HG03521 (cell line): ENCODE data around the gene FAM81A.
A peak's percentile ranks its signal among the peaks of the same experiment; 100 is the strongest.
"Not testable (repeated sequence)": the region's sequence is repeated elsewhere in the genome, so short reads cannot be mapped to it uniquely, and the experiment has no call there.

ENCODE experiments used
- ATAC-seq: cut with Tn5 transposase; IDR thresholded peaks from one replicate; pipeline ENCODE4 v1.9.1; 2021; ENCODE audit warnings: mild to moderate bottlenecking, moderate library complexity; ENCODE audit not compliant: unreplicated experiment

The FAM81A gene

DNA sequence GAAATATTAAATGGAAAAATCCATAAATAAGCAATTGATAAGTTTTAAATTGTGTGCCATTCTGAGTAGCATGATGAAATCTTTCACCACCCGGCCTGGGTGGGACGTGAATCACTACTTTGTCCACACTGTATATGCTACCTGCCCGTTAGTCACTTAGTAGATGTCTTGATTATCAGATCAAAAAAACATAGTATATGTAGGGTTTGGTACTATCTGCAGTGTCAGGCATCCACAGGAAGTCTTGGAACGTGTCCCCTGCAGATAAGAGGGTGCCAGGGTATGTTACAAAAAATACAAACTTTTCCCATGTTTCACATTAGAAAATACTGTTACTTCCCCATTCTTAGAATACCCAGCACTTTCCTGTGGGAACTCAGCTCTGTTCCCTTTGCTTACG lies 35.2 kb downstream of the FAM81A start:
- ATAC-seq = no peak

DNA sequence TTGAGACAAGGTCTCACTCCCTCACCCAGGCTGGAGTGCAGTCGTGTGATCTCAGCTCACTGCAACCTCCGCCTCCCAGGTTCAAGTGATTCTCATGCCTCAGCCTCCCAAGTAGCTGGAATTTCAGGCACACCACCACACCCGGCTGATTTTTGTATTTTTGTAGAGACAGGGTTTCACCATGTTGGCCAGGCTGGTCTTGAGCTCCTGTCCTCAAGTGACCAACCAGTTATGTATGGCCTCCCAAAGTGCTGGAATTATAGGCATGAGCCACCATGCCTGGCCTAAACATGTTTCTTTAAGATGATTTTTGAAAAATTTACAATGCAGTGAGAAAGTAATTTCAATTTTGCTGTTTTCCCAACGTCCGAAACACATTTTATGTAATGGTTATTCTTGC lies 37.2 kb downstream of the FAM81A start:
- ATAC-seq = not testable (repeated sequence)

DNA sequence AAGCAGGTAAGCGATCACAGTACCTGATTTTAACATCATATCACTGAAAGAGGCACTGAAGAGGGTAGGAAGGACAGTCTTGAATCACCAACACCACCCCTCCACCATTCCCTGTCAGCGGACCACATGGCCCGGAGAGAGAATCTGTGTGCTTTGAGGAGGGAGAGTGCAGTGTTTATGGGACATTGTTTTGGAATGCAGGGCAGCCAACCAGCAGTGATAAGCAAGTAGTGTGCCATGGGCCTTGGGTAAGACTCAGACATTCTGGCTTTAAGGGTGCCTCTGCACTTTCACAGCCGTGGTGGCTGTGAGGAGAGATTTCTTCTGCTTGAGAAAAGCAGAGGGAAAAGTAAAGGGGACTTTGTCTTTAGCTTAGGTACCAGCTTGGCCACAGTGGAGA lies 46.4 kb downstream of the FAM81A start:
- ATAC-seq = no peak

DNA sequence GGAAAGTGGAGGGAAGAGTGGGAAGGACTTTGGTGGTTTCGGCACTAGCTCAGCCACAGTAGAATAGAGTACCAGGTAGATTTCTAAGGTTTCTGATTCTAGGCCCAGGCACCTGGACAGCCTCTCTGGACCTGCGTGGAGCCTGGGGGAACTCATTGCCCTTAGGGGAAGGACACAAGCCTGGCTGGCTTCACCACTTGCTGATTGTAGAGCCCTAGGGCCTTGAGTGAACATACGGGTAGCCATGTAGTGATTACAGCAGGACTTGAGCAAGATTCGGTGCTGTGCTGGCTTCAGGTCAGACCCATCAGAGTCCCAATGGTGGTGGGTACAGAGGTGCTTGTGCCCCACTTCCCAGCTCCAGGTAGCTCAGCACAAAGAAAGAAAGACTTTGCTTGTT lies 47.0 kb downstream of the FAM81A start:
- no peak for ATAC-seq

DNA sequence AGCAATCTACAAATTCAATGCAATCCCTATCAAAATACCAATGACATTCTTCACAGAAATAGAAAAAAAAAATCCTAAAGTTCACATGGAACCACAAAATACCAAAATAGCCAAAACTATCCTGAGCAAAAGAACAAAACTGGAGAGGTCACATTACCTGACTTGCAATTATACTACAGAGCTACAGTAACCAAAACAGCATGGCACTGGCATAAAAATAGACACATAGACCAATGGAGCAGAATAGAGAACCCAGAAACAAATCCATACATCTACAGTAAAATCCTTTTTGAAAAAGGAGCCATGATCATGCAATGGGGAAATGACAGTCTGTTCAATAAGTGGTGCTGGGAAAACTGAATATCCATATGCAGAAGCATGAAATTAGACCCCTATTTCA lies 51.5 kb downstream of the FAM81A start:
- ATAC-seq = not testable (repeated sequence)

DNA sequence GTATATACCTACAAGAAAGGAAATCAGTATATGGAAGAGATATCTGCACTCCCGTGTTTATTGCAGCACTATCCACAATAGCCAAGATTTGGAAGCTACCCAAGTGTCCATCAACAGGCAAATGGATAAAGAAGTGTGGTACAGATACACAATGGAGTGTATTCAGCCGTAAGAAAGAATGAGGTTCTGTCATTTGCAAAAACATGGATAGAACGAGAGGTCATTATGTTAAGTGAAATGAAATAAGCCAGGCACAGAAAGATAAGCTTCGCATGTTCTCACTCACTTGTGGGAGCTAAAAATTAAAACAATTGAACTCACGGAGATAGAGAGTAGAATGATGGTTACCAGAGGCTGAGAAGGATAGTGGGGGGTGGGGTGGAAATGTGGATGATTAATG lies 53.1 kb downstream of the FAM81A start:
- ATAC-seq = no peak

DNA sequence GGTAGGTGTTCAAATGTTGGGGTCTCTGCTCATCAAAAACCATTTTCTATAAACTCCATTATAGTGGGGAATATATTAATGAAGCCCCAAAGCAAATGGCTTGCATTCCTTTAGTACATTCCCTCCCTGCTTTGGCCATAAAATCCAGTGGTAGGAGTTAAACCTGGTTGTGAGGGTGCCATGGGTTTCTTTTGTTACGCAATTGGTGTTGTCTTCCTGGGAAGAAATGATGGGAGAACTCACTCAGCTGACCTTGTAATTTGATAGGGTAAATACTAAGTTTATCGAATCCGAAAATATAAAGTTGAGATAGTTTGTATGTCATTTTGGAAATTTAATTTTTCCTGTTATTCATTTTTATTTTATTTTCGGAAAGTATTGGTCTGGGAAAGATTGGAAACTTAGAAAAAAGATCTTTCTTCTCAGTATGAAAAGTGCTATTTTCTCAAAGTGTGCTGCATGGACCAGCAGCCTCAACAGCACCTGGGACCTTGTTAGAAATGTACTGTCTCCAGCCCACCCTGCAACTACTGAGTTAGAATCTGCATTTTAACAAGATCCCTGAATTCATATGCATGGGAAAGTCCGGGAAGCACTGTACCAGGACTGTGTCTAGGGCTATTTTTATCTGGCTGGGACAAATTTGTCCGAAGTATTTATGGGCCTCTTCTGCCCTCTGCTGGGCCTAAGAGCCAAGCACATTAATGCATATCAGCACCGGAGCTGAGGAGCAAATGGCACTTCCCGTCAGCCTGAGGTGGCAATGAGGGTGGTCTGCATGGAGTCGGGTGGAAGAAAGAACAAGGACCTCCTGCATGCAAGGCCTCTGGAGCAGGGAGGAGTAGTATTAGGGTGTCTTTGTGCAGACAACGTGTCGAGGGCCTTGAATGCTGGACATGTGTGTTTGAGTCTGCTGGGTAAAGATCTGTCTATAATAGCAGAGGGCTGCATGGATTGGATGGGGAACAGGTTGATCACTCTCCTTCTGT lies 54.7 kb downstream of the FAM81A start:
- no peak for ATAC-seq

DNA sequence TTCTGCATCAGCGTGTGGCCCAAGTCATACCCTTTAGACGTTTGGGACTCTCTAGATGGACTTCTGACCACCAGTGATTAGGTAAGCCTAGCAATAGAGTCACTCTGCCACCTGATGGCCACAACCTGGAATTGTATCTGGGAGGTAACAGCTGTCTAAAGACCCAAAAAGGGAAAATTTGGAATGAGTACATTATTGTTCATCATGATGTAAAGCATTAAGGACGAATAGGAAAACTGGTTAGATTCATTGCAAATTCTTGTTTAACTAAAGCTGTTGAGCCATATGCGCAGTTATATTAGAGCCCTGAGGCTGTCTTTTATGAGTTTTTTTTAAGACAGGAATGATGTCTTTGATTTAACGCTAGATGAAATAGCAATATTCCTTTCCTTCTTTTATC lies 63.6 kb downstream of the FAM81A start:
- ATAC-seq = no peak

DNA sequence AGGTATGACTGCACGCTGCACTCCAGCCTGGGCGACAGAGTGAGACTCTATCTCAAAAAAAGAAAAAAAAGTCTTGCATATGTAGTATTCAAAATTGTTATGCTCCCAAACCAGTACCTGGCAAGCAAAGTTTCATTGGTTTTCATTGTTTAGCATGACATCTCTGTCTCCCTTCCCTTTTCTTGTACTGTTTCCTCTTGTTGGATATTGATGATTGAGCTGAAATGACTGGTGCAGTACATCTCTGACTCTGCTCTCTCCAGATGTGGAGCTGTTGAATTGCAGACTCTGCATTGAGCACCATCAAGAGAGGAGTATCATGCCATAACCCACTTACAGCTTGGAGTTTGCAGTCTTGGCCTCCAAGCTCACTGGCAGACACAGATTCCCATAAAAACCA lies 77.2 kb downstream of the FAM81A start:
- no peak for ATAC-seq

DNA sequence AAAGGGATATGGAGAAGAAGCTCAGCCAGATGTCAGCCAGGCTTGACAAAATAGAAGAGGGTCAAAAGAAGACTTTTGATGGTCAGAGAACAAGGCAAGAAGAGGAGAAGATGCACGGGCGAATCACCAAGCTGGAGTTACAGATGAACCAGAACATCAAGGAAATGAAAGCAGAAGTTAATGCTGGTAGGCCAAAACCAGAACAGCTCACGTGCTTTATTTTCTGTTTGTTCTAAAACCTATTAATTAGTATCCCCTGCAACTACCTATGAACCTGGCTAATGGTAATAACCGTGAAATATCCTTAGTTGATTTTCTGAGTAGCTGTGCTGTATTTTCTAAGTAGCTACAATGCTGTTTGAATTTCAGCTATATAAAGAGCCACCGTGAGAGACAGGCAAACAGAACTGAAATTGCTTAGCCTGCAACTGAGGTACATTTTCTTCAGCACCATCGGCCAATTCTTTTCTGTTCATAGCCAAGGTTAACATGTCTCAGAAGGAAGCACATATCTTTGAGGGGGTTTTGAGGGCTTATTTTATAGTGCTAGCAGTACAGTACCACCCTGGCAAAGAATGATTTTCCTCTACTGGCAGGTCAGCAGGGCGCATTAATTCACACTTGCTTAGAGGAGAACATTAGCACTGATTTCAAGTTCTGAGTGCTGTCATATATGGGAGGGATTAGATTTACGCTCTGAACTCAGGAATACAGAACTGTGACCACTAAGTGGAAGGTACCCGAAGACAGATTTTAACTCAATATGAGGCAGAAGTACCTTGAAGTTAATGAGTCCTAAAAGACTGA lies 78.9 kb downstream of the FAM81A start:
- no peak for ATAC-seq

DNA sequence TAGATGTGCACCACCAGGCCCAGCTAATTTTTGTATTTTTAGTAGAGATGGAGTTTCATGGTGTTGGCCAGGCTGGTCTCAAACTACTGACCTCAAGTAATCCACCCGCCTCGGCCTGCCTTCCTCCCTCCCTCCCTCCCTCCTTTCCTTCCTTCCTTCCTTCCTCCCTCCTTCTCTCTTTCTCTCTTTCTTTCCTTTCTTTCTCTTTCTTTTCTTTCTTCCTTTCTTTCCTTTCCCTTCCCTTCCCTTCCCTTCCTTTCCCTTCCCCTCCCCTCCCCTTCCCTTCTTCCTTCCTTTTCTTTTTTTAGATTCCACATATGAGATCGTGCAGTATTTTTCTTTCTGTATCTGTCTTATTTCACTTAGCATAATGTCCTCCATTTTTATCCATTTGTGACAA lies 81.3 kb downstream of the FAM81A start:
- ATAC-seq = no peak

DNA sequence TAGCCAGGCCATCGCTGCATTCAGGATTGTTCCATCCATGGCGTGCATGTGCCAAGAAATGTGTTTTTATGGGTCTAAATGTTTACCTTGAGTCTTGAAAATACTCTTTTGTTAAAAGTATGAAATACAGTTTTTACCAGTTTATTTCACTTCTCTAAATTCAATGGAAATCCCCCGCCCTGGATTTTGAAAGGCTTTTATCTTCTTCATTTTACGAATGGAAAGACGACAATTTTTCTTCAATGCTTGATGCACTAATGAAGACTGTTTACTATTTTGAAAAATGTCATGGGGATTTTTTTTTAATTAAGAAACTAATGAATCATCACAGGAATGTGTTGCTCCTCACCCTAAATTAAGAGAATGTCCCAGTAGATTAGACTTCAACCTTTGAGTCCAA lies 83.5 kb downstream of the FAM81A start:
- no peak for ATAC-seq

DNA sequence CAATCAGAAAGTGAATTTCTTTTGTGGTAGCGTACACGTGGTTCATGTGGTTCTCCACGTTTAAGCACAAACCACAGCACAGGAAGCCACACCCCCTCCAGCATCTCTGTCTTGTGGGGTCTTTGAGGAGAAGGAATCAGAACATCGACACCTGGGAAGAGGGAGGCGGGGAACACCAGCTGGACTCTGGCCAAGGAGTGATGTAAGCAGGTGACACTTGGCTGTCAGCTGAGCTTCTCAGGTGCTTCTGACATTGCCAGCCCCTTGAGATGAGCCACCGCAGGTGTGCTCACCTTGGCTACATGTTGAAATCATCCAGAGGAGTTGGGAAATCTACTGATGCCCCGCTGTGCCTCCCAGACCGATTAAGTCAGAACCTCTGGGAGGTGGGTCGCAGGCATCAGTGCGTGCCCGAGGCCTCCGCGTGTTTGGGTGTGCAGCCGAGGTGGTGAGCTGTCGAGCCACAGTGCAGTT lies 85.0 kb downstream of the FAM81A start:
- no peak for ATAC-seq

DNA sequence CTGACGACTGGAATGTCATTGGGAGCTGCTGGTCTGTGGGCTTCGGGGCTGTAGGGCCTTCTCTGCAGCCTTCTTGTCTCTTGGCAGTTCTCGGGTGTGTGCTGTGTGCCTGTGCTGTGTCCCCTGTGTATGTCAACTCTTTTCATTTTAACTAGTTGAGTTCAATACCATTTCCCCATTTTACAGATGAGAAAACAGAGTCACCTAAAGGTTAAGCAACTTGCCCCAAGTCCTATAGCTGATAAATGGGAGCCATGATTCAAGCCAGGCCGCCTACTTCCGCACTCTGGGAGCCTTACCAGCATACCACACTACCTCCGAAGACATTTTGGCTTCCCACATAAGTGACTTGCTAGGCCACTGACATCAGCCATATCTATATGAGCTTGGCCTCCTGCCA lies 85.7 kb downstream of the FAM81A start:
- ATAC-seq = no peak

DNA sequence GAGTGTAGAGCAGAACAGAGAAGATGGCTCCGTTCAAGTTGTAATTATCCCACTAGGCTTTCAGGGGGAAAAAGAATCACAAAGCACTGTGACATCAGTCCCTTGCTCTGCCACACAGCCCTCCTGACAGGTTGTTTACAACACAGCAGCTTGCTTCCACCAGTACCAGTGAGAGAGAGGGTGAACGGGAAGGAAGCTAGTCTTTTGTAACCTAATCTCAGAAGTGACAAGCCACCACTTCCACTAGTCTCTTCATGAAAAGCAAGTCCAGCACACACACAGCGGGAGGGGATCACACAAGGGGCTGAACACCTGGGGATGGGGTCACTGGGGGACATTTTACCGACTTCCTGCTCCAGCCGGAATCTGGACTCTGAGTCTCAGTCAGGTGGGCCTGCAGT lies 86.3 kb downstream of the FAM81A start:
- no peak for ATAC-seq

DNA sequence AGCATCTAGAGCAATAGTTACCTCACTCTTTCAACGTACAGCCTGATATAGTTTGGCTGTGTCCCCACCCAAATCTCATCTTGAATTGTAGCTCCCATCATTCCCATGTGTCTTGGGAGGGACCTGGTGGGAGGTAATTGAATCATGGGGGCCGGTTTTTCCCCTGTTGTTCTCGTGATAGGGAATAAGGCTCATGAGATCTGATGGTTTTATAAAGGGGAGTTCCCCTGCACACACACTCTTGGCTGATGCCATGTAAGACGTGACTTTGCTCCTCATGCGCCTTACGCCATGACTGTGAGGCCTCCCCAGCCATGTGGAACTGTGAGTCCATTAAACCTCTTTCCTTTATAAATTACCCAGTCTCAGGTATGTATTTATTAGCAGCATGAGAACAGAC lies 88.5 kb downstream of the FAM81A start:
- not testable (repeated sequence) for ATAC-seq

DNA sequence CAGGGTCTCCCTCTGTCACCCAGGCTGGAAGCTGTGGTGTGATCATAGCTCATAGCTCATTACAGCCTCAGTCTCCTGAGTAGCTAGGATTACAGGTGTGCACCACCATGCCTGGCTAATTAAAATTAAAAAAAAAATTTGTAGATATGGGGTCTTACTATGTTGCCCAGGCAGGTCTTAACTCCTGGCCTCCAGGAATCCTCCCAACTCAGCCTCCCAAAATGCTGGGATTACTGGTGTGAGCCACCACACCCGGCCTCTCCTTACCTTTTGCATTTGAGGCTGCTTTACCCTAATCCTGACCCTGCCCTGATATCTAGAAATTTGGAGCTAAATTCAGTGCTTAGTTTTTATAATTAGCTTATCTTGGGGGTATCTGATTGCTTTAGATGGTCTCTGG lies 90.4 kb downstream of the FAM81A start:
- no peak for ATAC-seq

DNA sequence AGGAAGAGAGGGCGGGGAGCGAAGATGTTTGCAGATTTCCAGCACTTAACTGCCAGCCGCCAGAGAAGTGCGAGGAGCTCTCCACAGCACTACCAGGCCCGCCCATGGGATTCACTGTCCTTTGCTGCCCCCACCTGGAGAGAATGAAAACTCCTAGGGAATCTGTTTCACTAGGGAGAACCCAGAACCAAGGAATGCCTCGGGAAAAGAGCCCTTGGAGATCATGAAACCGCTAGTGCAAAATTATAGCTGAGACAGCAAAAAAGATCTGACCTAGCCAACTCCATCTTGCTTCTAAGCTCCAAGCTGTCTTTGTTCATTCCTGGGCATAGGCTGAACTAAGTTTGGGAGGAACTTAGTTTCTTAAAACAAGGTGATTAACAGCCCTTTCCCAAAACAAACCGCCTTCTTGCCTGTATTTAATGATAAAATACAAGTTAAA lies 91.0 kb downstream of the FAM81A start:
- ATAC-seq = peak; percentile 58

DNA sequence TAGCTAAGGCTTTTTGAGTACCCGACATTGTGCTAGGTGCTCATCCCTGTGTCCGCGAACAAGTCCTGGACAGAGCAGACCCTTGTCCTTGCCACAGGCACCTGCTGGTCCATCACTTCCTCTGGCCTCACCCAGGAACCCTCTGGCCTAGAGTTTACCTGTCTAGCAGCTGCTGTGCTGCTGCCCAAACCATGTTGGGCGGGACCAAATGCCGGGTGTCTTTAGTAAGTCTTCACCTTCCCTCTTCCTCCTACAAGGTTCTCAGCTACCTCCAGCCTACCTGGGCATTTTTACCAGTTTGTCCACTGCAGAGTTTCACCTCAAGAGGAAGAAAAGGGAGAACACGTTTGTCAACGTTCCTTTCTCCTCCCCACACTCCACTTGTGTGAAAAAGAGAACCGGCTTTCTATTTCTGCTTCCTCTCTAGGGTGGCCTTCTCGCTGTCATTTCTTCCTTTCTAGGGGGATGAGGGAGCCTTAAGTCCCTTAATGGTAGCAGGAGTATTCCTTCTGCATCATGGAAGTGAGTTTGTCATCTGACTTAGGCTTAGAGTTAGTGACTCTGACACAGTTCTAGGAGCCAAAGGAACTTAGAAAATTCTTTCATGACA lies 93.2 kb downstream of the FAM81A start:
- ATAC-seq = no peak

DNA sequence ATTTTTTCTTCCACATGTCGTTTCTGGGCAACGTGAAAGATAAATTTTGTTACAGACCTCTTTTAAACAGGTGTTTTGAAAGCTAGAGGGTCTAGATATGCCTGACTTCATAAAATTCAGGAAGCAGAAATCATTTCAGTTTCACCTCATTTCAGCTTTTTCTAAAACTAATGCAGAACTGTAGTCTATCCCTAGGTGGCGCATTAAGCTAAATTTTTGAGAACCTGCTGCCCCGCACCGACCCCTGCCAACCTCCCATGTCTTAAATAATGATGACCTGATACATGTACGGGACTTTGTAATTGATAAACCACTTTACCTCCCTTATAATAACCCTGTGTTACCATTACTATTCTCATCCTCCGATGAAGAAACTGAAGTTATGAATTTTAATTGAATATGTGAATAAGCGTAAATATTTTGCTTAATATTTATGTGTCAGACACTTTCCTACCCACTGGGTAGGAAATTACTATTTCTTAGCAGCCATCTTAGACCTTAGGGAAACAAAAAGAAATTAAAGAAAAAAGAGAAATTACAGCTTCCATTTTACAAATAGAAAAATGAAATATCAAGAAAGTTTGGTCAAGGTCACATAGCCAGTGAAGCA lies 94.9 kb downstream of the FAM81A start:
- no peak for ATAC-seq

DNA sequence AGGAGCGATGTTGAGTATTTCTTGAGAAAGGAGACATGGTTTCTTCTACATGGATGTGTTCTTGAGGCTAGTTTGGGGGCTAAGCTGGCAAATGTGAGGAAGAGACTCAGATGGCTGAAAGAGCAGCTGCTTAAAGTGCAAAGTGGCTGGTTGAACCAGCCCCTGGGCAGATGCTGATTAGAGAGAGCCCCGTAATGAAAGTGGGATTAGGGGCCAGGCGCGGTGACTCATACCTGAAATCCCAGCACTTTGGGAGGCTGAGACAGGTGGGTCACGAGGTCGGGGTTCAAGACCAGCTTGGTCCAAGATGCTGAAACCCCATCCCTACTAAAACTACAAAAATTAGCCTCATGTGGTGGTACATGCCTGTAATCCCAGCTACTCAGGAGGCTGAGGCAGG lies 98.6 kb downstream of the FAM81A start:
- ATAC-seq = no peak
